GM12872 (cell line): ENCODE data around the gene BBS2.

Source experiments
- CTCF ChIP-seq: IDR thresholded peaks from 3 replicates; pipeline ENCODE4 v1.5.1; 2011; ENCODE audit warnings: low read depth, mild to moderate bottlenecking, low read length, moderate library complexity; ENCODE audit not compliant: insufficient read depth

Gene BBS2

GRCh38 chr16:56551796-56552738 lies 32.2 kb upstream of the BBS2 start:
- TF ChIP-seq CTCF, result no peak

DNA sequence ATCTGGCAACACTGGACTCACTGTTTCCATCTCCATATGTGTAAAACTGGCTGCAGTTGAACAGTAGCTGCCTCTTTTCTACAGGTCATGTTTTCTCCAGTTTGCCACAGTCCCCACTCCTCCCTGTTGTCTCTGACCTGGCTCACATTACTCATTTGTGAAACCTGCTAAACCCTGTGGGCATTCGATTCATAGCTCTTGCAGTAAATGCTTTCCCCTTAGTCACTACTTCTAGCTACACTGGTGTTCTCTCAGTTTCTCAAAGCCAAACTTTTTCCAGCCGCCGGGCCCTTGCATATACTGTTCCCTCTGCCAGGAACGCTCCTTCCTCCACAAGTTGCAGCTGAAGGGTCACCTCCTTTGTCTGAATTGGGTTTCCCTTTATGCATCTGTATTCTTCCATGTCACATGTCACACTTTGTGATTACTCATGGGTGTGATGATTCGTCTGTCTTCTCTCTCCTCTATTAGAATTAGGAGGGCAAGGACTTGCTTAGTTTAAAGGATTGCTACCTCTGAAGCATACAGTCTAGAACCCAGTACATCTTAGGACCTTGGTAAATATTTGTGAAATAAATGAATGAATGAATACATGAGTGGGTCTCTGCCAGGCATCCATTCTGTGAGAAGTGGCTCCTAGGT lies 30.0 kb upstream of the BBS2 start:
- no peak for TF ChIP-seq CTCF

DNA sequence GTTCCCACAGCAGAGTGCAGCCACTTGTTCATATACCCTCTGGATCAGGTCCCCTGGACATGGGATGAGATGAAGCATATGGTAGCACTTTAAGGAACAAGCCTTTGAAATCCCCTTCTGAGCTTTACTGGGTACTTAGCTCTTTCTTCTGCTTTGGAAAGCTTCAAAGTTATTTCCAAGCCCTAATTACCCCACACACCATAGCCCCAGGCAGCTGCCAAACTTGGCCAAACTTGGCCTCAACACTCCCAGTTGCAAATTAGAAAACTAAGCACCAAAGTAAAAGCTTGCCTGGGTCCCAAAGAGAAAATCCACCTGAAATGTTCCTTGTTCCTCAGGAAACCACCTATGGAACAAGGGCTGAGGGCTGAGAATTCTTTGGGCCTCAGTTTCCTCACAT lies 29.3 kb upstream of the BBS2 start:
- TF ChIP-seq CTCF, result no peak

- TF ChIP-seq CTCF, result no peak
These were observed 28.2 kb upstream of the BBS2 start for GRCh38 chr16:56547949-56548567.

GRCh38 chr16:56547120-56547948 lies 27.5 kb upstream of the BBS2 start:
- no peak for TF ChIP-seq CTCF

DNA sequence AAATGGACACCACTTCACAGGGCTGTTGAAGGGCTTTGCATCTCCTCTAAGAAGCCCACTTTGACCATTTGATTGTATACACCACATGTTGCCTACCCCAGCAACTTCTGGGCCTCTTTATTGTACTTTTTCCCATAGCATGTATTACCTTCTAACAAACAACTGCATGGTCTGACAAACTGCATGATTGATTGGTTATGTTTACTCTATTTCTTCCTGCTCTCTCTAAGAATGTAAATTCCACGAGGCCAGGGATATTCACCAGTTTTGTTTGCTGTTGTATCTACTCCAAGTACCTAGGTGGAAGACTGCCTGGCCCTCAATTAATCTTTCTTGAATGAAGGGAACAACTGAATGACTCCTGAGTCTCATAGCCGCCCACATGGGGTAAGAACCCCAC lies 22.2 kb upstream of the BBS2 start:
- no peak for TF ChIP-seq CTCF
